ENCODE data around the gene C1orf56.

The C1orf56 gene

GRCh38 chr1:151011154-151011850 lies 36.2 kb upstream of the C1orf56 start:
- Histone ChIP-seq H2AK5ac (ENCODE audit: low read length) (no peak overlapping the region), H2BK5ac (ENCODE audit: low read depth, low read length, poor library complexity) (no peak overlapping the region), H3K27me3 (ENCODE audit: insufficient read depth, low read length) (no peaks in the 10 kb centered on the region), H3K79me1 (ENCODE audit: low read length) (peaks cover 5% of the 10 kb centered on the region), H3K4me3 (ENCODE audit: low read depth, low read length) (no peak overlapping the region), H3K23ac (ENCODE audit: low read length) (no peak overlapping the region), H3K18ac (ENCODE audit: low read length) (no peak overlapping the region), H3K4me2 (ENCODE audit: low read length) (no peak overlapping the region), H2BK120ac (ENCODE audit: insufficient read depth, low read length, poor library complexity) (no peak overlapping the region), H3K79me2 (ENCODE audit: control insufficient read depth, insufficient read depth, low read length, poor library complexity) (peaks cover 4% of the 10 kb centered on the region), H4K12ac (ENCODE audit: low read depth, low read length) (no peak overlapping the region), H3K4me1 (ENCODE audit: control insufficient read depth in 1 of 2, insufficient read depth in 2 of 2, low read length in 2 of 2) (peaks cover 1 to 4% of the 10 kb centered on the region in 2 experiments), H4K8ac (ENCODE audit: low read depth, low read length) (no peak overlapping the region), H3K9ac (ENCODE audit: low read length) (no peak overlapping the region), H3K27ac (ENCODE audit: low read depth, low read length) (no peak overlapping the region), H2BK12ac (ENCODE audit: low read length) (no peak overlapping the region), H3K9me3 (ENCODE audit: insufficient read depth, low read depth, low read length) (no peaks in the 10 kb centered on the region), H3K36me3 (ENCODE audit: control insufficient read depth in 1 of 2, insufficient read depth in 2 of 2, low read length in 2 of 2) (no peaks in the 10 kb centered on the region), H4K91ac (ENCODE audit: low read depth, low read length) (no peak overlapping the region), H3K14ac (ENCODE audit: low read length) (no peak overlapping the region), H3K4ac (ENCODE audit: low read depth, low read length) (no peak overlapping the region), H2AFZ (ENCODE audit: insufficient read depth, low read length, poor library complexity) (no peak overlapping the region)
- DNase-seq: no peak
- WGBS (ENCODE audit: extremely low coverage, insufficient coverage, insufficient read length): no CpG with 5 or more reads among the region's 4 CpGs

- no CpG with 5 or more reads among the region's 14 CpGs for WGBS (ENCODE audit: extremely low coverage, insufficient coverage, insufficient read length)
- Histone ChIP-seq H4K91ac (ENCODE audit: low read depth, low read length) (no peak overlapping the region), H3K23ac (ENCODE audit: low read length) (no peak overlapping the region), H3K9me3 (ENCODE audit: insufficient read depth, low read depth, low read length) (no peaks in the 10 kb centered on the region), H2BK120ac (ENCODE audit: insufficient read depth, low read length, poor library complexity) (no peak overlapping the region), H2BK5ac (ENCODE audit: low read depth, low read length, poor library complexity) (no peak overlapping the region), H3K9ac (ENCODE audit: low read length) (no peak overlapping the region), H2AK5ac (ENCODE audit: low read length) (no peak overlapping the region), H3K4me3 (ENCODE audit: low read depth, low read length) (no peak overlapping the region), H3K79me2 (ENCODE audit: control insufficient read depth, insufficient read depth, low read length, poor library complexity) (peaks cover 4% of the 10 kb centered on the region), H3K79me1 (ENCODE audit: low read length) (peaks cover 5% of the 10 kb centered on the region), H3K36me3 (ENCODE audit: control insufficient read depth in 1 of 2, insufficient read depth in 2 of 2, low read length in 2 of 2) (no peaks in the 10 kb centered on the region), H3K27me3 (ENCODE audit: insufficient read depth, low read length) (no peaks in the 10 kb centered on the region), H3K14ac (ENCODE audit: low read length) (no peak overlapping the region), H3K4me2 (ENCODE audit: low read length) (no peak overlapping the region), H3K4ac (ENCODE audit: low read depth, low read length) (no peak overlapping the region), H2AFZ (ENCODE audit: insufficient read depth, low read length, poor library complexity) (no peak overlapping the region), H4K12ac (ENCODE audit: low read depth, low read length) (no peak overlapping the region), H3K27ac (ENCODE audit: low read depth, low read length) (no peak overlapping the region), H4K8ac (ENCODE audit: low read depth, low read length) (no peak overlapping the region), H2BK12ac (ENCODE audit: low read length) (no peak overlapping the region), H3K18ac (ENCODE audit: low read length) (no peak overlapping the region), H3K4me1 (ENCODE audit: control insufficient read depth in 1 of 2, insufficient read depth in 2 of 2, low read length in 2 of 2) (peaks cover 0 to 3% of the 10 kb centered on the region in 2 experiments)
- DNase-seq: no peak
Measured at GRCh38 chr1:151012684-151013471, 34.7 kb upstream of the C1orf56 start.

GRCh38 chr1:151013518-151013917 lies 34.0 kb upstream of the C1orf56 start:
- no peak for DNase-seq
- Histone ChIP-seq H2BK120ac (ENCODE audit: insufficient read depth, low read length, poor library complexity) (no peak overlapping the region), H3K4me2 (ENCODE audit: low read length) (no peak overlapping the region), H3K9ac (ENCODE audit: low read length) (no peak overlapping the region), H3K27me3 (ENCODE audit: insufficient read depth, low read length) (no peaks in the 10 kb centered on the region), H4K12ac (ENCODE audit: low read depth, low read length) (no peak overlapping the region), H3K4ac (ENCODE audit: low read depth, low read length) (no peak overlapping the region), H3K27ac (ENCODE audit: low read depth, low read length) (no peak overlapping the region), H4K91ac (ENCODE audit: low read depth, low read length) (no peak overlapping the region), H3K18ac (ENCODE audit: low read length) (no peak overlapping the region), H3K36me3 (ENCODE audit: control insufficient read depth in 1 of 2, insufficient read depth in 2 of 2, low read length in 2 of 2) (no peaks in the 10 kb centered on the region), H3K9me3 (ENCODE audit: insufficient read depth, low read depth, low read length) (no peaks in the 10 kb centered on the region), H3K4me3 (ENCODE audit: low read depth, low read length) (no peak overlapping the region), H2BK5ac (ENCODE audit: low read depth, low read length, poor library complexity) (no peak overlapping the region), H3K79me1 (ENCODE audit: low read length) (peaks cover 3% of the 10 kb centered on the region), H3K4me1 (ENCODE audit: control insufficient read depth in 1 of 2, insufficient read depth in 2 of 2, low read length in 2 of 2) (peaks cover 0 to 3% of the 10 kb centered on the region in 2 experiments), H3K14ac (ENCODE audit: low read length) (no peak overlapping the region), H2AFZ (ENCODE audit: insufficient read depth, low read length, poor library complexity) (no peak overlapping the region), H3K23ac (ENCODE audit: low read length) (no peak overlapping the region), H3K79me2 (ENCODE audit: control insufficient read depth, insufficient read depth, low read length, poor library complexity) (peaks cover 2% of the 10 kb centered on the region), H2AK5ac (ENCODE audit: low read length) (no peak overlapping the region), H4K8ac (ENCODE audit: low read depth, low read length) (no peak overlapping the region), H2BK12ac (ENCODE audit: low read length) (no peak overlapping the region)
- no CpG with 5 or more reads among the region's 2 CpGs for WGBS (ENCODE audit: extremely low coverage, insufficient coverage, insufficient read length)

- H3K4me3 ChIP-seq (ENCODE audit: low read depth, low read length): no peak overlapping the region
- H3K27me3 ChIP-seq (ENCODE audit: insufficient read depth, low read length): no peaks in the 10 kb centered on the region
- H3K4ac ChIP-seq (ENCODE audit: low read depth, low read length): no peak overlapping the region
- no peak overlapping the region for H4K8ac ChIP-seq (ENCODE audit: low read depth, low read length)
- DNase-seq: peak; percentile 46 to 81
- no peak overlapping the region for H3K9ac ChIP-seq (ENCODE audit: low read length)
- no peaks in the 10 kb centered on the region for H3K79me1 ChIP-seq (ENCODE audit: low read length)
- H4K12ac ChIP-seq (ENCODE audit: low read depth, low read length): no peak overlapping the region
- no peak overlapping the region for H3K18ac ChIP-seq (ENCODE audit: low read length)
- H3K23ac ChIP-seq (ENCODE audit: low read length): no peak overlapping the region
- no peak overlapping the region for H2BK5ac ChIP-seq (ENCODE audit: low read depth, low read length, poor library complexity)
- no peak overlapping the region for H3K14ac ChIP-seq (ENCODE audit: low read length)
- no peaks in the 10 kb centered on the region for H3K4me1 ChIP-seq (ENCODE audit: control insufficient read depth in 1 of 2, insufficient read depth in 2 of 2, low read length in 2 of 2)
- H3K79me2 ChIP-seq (ENCODE audit: control insufficient read depth, insufficient read depth, low read length, poor library complexity): no peaks in the 10 kb centered on the region
- H2AK5ac ChIP-seq (ENCODE audit: low read length): no peak overlapping the region
- no peak overlapping the region for H2BK120ac ChIP-seq (ENCODE audit: insufficient read depth, low read length, poor library complexity)
- H3K27ac ChIP-seq (ENCODE audit: low read depth, low read length): no peak overlapping the region
- peaks cover 3% of the 10 kb centered on the region for H3K9me3 ChIP-seq (ENCODE audit: insufficient read depth, low read depth, low read length)
- no peak overlapping the region for H2AFZ ChIP-seq (ENCODE audit: insufficient read depth, low read length, poor library complexity)
- peaks cover 12% of the 10 kb centered on the region in 2 experiments for H3K36me3 ChIP-seq (ENCODE audit: control insufficient read depth in 1 of 2, insufficient read depth in 2 of 2, low read length in 2 of 2)
- no peak overlapping the region for H3K4me2 ChIP-seq (ENCODE audit: low read length)
- H4K91ac ChIP-seq (ENCODE audit: low read depth, low read length): no peak overlapping the region
- H2BK12ac ChIP-seq (ENCODE audit: low read length): no peak overlapping the region
- no CpG with 5 or more reads among the region's 6 CpGs for WGBS (ENCODE audit: extremely low coverage, insufficient coverage, insufficient read length)
Measured at GRCh38 chr1:151024540-151025146, 22.9 kb upstream of the C1orf56 start.

Data from trophoblast cell (in vitro differentiated cells and primary cell).